Fibroblast of skin of left biceps (primary cell): ENCODE data around the gene VRTN.
A peak's percentile ranks its signal among the peaks of the same experiment; 100 is the strongest.
"Not testable (repeated sequence)": the region's sequence is repeated elsewhere in the genome, so short reads cannot be mapped to it uniquely, and the experiment has no call there.

Source experiments
- DNase-seq, 2 experiments: peaks; one replicate each; pipeline ENCODE4 v3.0.0-alpha.2; 2013; ENCODE audit warnings: low read depth in 2 of 2

The VRTN gene

GRCh38 chr14:74348735-74349463 is 628 bp downstream of the VRTN start:
- DNase-seq = no peak

- no peak for DNase-seq
Observed at GRCh38 chr14:74349757-74350156, 1.5 kb downstream of the VRTN start.

GRCh38 chr14:74350211-74350927 is 2.1 kb downstream of the VRTN start:
- DNase-seq = no peak

GRCh38 chr14:74350928-74351323 is 2.7 kb downstream of the VRTN start:
- no peak for DNase-seq

GRCh38 chr14:74356892-74357575 is 8.8 kb downstream of the VRTN start:
- no peak for DNase-seq

- DNase-seq = no peak
Observed at GRCh38 chr14:74357585-74357984, 9.3 kb downstream of the VRTN start.

GRCh38 chr14:74358176-74358829 is 10.0 kb downstream of the VRTN start:
- no peak for DNase-seq

- DNase-seq = no peak
Observed at GRCh38 chr14:74360163-74360562, 11.9 kb downstream of the VRTN start.

GRCh38 chr14:74362361-74362915 is 14.2 kb downstream of the VRTN start:
- peak; percentile 29 to 32 for DNase-seq

- no peak for DNase-seq
Observed at GRCh38 chr14:74364271-74364880, 16.1 kb downstream of the VRTN start.

GRCh38 chr14:74368026-74368425 is 19.8 kb downstream of the VRTN start:
- no peak for DNase-seq

GRCh38 chr14:74368441-74368840 is 20.2 kb downstream of the VRTN start:
- DNase-seq = no peak

- DNase-seq = no peak
Observed at GRCh38 chr14:74377976-74378690, 29.9 kb downstream of the VRTN start.

GRCh38 chr14:74380172-74380571 is 31.9 kb downstream of the VRTN start:
- DNase-seq = peak; percentile 1 to 12

- DNase-seq = no peak
Observed at GRCh38 chr14:74380845-74381244, 32.6 kb downstream of the VRTN start.

- not testable (repeated sequence) for DNase-seq
Observed at GRCh38 chr14:74381571-74381970, 33.3 kb downstream of the VRTN start.

- DNase-seq = no peak
Observed at GRCh38 chr14:74382231-74382630, 34.0 kb downstream of the VRTN start.

- DNase-seq = no peak
Observed at GRCh38 chr14:74389980-74390379, 41.7 kb downstream of the VRTN start.

- not testable (repeated sequence) for DNase-seq
Observed at GRCh38 chr14:74390505-74390904, 42.2 kb downstream of the VRTN start.

- no peak for DNase-seq
Observed at GRCh38 chr14:74391479-74391878, 43.2 kb downstream of the VRTN start.
